ENCODE data around the gene ST3GAL5. TPM values are rescaled to one million over a fixed set of nuclear protein-coding genes. Genes with fewer than 3 reads are reported as not detected.
"Not testable (repeated sequence)": the region's sequence is repeated elsewhere in the genome, so short reads cannot be mapped to it uniquely, and the experiment has no call there.

The ST3GAL5 gene
- total RNA-seq, 1 donor from 2014 or later = 30.4 TPM

DNA sequence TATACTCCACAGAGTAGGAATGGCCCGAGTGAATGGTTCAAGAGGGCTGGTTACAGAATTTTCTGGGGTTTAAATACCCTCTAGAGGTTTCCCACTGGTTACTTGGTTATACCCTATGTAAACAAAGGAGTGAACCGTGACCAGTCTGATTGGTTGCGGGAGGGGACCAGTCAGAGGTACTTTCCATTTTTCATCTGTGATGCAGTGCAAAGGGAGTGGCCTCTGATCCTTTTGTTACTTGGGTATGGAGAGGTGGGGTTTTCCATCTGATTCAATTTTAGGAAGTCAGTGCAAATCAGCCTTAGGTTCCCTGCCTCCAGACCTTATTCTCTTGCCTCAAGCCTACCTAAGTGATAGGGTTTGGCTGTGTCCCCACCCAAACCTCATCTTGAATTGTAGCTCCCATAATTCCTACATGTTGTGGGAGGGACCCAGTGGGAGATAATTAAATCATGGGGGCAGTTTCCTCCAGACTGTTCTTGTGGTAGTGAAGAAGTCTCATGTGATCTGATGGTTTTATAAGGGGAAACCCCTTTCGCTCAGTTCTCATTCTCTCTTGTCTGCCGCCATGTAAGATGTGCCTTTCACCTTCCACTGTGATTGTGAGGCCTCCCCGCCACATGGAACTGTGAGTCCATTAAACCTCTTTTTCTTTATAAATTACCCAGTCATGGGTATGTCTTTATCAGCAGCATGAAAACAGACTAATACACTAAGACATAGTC is 5.9 kb upstream of the ST3GAL5 start:
- intact Hi-C loops (cut with micrococcal nuclease) = not testable (repeated sequence)

DNA sequence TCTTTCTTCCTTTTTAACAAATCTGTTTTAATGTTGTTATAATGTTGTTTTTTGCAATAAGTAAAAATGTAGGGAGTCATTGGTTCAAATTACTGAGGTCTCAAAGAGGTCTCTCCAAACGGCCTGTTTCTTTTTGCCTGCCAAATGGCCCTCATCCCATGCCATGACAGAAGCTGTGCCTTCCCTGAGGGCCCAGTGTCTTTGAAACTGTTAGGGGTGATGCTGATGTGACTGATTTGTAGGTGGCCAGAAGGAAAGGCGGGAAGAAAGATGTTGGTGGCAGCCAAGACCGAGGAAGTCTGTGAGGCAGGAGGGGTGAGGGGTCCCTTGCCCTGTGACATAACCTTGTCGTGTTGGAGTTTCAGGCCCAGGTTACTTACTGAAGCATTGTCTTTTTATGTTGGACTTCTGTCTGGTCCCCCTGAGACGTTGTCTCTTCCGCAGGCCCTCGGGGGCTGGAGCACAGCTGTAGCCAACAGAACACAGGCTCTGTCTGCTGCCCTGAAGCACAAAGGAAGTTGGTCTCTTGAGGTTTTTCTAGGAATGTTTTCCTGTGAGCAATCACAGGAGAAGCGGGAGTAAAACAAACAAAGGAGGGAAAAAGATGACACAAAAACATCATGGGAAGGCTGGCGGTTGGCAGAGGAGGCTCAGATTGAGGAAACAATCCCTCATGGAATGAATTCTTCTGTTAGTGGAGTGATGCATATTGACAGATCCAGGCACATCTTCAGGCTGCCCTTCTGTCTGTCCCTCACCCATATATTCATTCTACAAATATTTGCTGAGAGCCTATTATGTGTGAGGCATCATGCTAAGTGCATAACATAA is 4.9 kb upstream of the ST3GAL5 start:
- intact Hi-C loops (cut with micrococcal nuclease) = no loop called here

DNA sequence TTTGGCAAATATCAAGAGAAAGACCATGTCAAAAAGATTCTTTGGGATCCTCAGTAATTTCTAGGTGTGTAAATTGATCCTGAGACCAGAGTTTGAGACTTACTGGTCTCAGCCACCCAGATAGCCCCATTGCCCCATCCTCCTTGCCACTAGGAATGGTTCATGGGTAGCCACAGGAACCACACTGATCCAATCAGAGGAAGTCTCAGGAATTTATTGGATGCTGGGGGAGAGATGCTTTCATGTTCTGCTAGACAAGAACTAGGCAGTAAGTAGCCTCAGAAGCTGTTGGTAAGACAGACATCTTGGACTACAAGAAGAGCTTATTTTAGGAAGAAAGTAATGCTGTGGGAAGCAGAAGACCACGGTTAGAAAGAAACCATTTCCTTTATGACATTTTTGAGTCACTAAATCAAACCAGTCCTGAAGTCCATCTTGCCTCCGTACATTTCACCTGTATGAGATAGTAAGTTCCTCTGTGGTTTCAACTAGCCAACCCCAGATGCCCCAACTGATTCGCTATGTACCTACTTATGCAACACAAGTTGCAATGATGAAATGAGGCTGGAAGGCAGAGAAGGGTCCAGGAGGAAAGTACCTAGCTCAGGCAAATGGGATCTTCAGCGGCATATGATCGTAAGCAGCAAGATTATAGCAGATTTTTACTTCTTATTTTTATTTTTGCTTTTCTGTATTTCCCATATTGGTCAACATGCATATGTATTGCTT is 3.6 kb upstream of the ST3GAL5 start:
- intact Hi-C loops (cut with micrococcal nuclease) = no loop called here

DNA sequence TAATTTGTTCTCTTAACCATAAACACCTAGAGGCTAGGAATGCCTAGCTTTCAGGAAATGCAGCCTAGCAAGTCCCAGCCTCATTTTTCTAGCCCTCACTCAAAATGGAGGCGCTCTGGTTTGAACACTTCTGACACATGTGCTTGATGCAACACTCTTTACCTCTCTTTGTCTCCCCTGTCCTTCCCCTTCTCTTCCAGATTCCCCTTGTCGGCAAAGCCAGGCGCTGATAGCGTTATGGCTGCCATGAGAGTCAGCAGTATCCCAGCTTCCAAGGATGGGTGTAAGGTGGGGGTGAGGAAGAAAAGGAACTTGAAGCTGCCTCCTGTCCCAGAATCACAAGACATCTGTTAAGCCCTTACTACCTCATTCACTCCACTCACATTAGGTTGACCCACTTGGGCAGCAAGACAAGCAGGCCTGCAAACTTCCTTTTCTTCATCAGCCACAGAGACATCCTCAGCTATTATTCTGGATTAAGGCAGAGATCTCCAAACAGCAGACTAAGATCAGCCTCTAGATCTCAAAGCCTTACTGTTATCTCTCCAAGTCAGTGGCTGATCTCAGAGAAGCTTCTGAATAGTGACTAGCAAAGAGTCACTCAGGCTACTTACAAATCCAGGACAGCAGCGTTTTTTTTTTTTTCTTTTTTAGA is 1.9 kb upstream of the ST3GAL5 start:
- intact Hi-C loops (cut with micrococcal nuclease) = no loop called here

DNA sequence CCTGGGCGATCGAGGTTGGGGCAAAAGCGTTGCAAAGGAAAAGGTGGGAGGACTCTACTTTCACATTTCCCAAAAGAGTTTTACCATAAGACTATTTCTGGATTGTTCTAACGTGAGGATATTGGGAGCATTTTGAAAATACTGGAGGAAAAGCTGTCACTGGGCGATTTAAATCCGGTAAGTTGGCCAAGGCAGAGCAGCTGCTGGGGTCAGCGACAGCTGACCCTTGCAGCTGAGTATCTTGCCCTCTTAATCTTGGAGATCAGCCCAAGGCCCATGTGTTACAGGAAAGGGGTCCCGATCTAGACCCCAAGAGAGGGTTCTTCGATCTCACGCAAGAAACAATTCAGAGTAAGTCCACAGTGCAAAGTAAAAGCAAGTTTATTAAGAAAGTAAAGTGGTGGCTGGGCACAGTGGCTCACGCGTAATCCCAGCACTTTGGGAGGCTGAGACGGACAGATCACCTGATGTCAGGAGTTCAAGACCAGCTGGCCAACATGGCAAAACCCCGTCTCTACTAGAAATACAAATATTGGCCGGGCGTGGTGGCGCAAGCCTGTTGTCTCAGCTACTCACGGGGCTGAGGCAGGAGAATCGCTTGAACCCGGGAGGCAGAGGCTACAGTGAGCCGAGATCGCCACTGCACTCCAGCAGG is 964 bp upstream of the ST3GAL5 start:
- intact Hi-C loops (cut with micrococcal nuclease) = loop anchor here (1.0 to 10.0 kb wide), 4 partner anchors 36 to 147 kb away; no protein-coding TSS in a partner anchor

GRCh38 chr2:85888020-85888683 is 638 bp downstream of the ST3GAL5 start:
- intact Hi-C loops (cut with micrococcal nuclease) = loop anchor here (10.0 kb wide), 1 partner anchor 107 kb away; no protein-coding TSS in a partner anchor

DNA sequence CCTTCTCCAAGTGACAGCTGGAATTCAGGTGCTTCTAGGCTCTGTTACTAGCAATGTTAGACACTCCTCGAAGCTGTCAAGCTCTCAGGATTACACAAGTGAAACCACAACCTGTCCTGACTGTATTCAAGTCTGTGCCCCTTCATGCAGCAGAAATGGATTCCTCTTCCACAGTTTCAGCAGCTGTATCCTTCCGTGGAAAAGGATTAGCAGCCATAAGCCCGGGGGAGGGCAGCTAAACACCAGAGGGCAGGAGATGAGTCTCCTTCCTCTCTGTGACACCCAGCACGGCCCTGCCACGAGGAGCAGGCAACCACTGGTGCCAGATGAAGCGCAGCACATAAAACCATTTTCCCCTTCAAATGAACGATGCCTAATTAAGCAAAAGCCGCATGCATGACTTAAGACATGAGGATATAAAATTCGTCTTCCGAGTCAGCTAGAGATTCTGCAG is 1.2 kb downstream of the ST3GAL5 start:
- intact Hi-C loops (cut with micrococcal nuclease) = loop anchor here (1.0 to 10.0 kb wide), 2 partner anchors 107 to 193 kb away; no protein-coding TSS in a partner anchor

DNA sequence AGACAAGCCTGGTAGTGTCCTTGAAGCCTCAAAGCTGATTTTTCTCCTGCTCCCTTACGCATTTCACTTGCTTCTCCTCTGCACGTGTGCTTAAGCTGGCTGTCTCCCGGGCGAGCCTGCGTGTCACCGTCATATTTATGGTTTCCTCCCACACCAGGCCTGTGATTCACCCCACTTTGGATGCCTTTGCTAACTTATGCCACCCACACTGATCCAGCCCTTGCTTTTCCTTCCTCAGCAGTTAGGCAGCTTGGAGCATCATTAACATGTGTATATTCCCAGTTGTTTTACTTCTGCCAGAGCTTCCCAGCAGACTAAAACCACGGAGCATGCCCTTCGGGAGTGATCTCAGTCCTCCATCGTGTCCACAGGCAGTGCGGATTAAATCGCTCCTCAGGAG is 2.2 kb downstream of the ST3GAL5 start:
- intact Hi-C loops (cut with micrococcal nuclease) = loop anchor here (10.0 kb wide), 1 partner anchor 108 kb away; no protein-coding TSS in a partner anchor

- intact Hi-C loops (cut with micrococcal nuclease) = loop anchor here (10.0 kb wide), 1 partner anchor 109 kb away; no protein-coding TSS in a partner anchor
Observed at GRCh38 chr2:85886141-85886540, 2.6 kb downstream of the ST3GAL5 start.

GRCh38 chr2:85881781-85882180 is 7.0 kb downstream of the ST3GAL5 start:
- intact Hi-C loops (cut with micrococcal nuclease) = loop anchor here (10.0 kb wide), 1 partner anchor 113 kb away; no protein-coding TSS in a partner anchor

- intact Hi-C loops (cut with micrococcal nuclease) = loop anchor here (10.0 kb wide), 1 partner anchor 114 kb away; no protein-coding TSS in a partner anchor
Observed at GRCh38 chr2:85880716-85881328, 8.0 kb downstream of the ST3GAL5 start.

- intact Hi-C loops (cut with micrococcal nuclease) = no loop called here
Observed at GRCh38 chr2:85878719-85879370, 9.9 kb downstream of the ST3GAL5 start.

GRCh38 chr2:85875350-85876050 is 13.3 kb downstream of the ST3GAL5 start:
- intact Hi-C loops (cut with micrococcal nuclease) = no loop called here

DNA sequence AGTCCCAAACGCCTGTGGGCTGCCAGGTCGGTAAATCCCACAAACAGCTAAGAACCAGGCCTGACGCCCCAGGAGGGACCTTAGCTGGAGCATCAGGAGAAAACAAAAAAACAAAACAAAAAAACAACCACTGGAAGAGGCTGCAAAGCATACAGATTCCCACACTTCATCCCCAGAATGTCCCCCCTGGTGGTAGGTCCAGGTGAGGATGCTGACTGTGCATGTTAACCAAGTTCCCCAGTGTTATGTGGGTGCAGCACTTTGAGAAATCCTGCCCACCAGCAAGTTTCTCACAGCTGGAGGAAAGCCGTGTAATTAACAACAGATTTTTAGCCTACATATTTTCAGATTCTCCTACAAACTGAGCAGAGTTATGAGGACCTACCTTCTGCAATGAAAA is 15.1 kb downstream of the ST3GAL5 start:
- intact Hi-C loops (cut with micrococcal nuclease) = no loop called here

GRCh38 chr2:85872536-85873161 is 16.1 kb downstream of the ST3GAL5 start:
- intact Hi-C loops (cut with micrococcal nuclease) = no loop called here

DNA sequence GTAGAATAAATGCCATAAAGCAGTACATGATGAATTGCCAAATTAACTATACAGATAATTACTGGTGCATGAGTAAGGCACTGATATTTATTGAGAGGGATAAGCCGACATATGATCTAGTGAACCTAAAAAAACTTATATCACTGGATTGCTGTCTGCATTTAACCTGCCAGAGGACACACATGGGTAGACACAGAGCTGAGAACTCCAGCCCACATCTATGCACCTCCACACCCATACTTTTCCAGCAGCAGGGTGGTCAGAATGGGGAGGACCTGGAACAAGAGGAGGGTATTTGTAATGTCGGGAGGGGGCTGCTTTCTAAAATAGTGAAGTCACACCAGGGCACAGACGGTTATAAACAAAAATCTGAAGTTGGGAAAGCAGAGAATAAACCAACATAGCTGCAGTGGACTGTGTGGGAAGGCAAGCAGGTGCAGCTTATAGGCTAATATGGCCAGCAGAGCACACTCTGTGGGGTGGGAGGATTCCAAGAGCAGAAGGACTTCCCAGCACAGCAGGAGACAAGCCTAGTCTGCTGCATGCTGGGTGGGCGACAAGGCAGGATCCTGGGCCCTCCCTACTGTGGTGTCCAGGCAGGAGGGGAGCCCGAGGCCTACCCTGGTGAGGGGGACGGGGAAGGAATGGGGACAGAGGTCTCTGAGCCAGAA is 17.2 kb downstream of the ST3GAL5 start:
- intact Hi-C loops (cut with micrococcal nuclease) = no loop called here

DNA sequence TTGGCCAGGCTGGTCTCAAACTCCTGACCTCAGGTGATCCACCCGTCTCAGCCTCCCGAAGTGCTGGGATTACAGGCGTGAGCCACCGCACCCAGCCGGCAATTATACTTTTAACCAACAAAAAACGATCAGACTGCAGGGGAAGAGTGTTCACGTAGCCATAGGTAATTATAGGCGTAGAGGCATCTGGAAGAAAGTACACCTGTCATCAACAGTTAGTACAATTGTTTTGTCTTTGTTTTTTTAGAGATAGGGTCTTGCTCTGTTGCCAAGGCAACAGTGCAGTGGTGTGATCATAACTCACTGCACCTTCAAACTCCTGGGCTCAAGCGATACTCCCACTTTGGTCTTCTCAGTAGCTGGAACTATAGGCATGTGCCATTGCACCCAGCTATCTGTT is 20.0 kb downstream of the ST3GAL5 start:
- intact Hi-C loops (cut with micrococcal nuclease) = loop anchor here (5.0 kb wide), 1 partner anchor 37 kb away; no protein-coding TSS in a partner anchor

Data from T-helper 2 cell treated with Interferon-gamma antibody and Interleukin-4, amounts not matched to agents 100 ng/mL and 5 ng/mL, for 36 hours (primary cell).